MG63 (cell line): ENCODE measurements around the gene TBX4. TPM values are rescaled to one million over a fixed set of nuclear protein-coding genes. Genes with fewer than 3 reads are reported as not detected.
"Not testable (repeated sequence)": the region's sequence is repeated elsewhere in the genome, so short reads cannot be mapped to it uniquely, and the experiment has no call there.

ENCODE experiments used
- DNase-seq: peaks from one replicate; pipeline ENCODE4 v3.0.0-alpha.2; 2020
- H3K27me3 ChIP-seq: fragments of 250-450 bp; sonication (Bioruptor Pico); 2 replicates; pipeline ENCODE4 v1.5.1; 2020; ENCODE audit warnings: mild to moderate bottlenecking, moderate library complexity
- H3K36me3 ChIP-seq: fragments of 250-450 bp; sonication (Bioruptor Pico); 2 replicates; pipeline ENCODE4 v1.5.1; 2020; ENCODE audit warnings: mild to moderate bottlenecking, moderate library complexity
- H3K4me3 ChIP-seq: fragments of 250-450 bp; sonication (Bioruptor Pico); 2 replicates; pipeline ENCODE4 v1.5.1; 2020; ENCODE audit warnings: mild to moderate bottlenecking, moderate library complexity
- H3K9me3 ChIP-seq: fragments of 250-450 bp; sonication (Bioruptor Pico); 2 replicates; pipeline ENCODE4 v1.5.1; 2020; ENCODE audit warnings: mild to moderate bottlenecking, moderate library complexity
- total RNA-seq: library from RNA; depleted of rRNA; stranded (reverse); fragments of >200 nt; shearing (Covaris generic); gene quantifications from 2 replicates; pipeline ENCODE4 v1.2.3, GENCODE V29; 2014; ENCODE audit warnings: low replicate concordance

TBX4 gene
- total RNA-seq, 1 experiment from 2014 or later: 0.89 TPM

- peaks cover 4% of the 10 kb centered on the region; the same call in 1 of the 2 replicates for H3K27me3 ChIP-seq
- H3K9me3 ChIP-seq: no peaks in the 10 kb centered on the region
- no peak overlapping the region for H3K4me3 ChIP-seq
- H3K36me3 ChIP-seq: no peaks in the 10 kb centered on the region
- DNase-seq: no peak
Observed at GRCh38 chr17:61422116-61422799, 30.0 kb upstream of the TBX4 start.

GRCh38 chr17:61422869-61423268, 29.4 kb upstream of the TBX4 start:
- H3K4me3 ChIP-seq: no peak overlapping the region
- H3K36me3 ChIP-seq: no peaks in the 10 kb centered on the region
- H3K27me3 ChIP-seq: peaks cover 4% of the 10 kb centered on the region; the same call in 1 of the 2 replicates
- H3K9me3 ChIP-seq: no peaks in the 10 kb centered on the region
- DNase-seq: no peak

- H3K27me3 ChIP-seq: peaks cover 4% of the 10 kb centered on the region; the same call in 1 of the 2 replicates
- no peaks in the 10 kb centered on the region for H3K9me3 ChIP-seq
- H3K36me3 ChIP-seq: no peaks in the 10 kb centered on the region
- no peak overlapping the region for H3K4me3 ChIP-seq
- no peak for DNase-seq
Observed at GRCh38 chr17:61423967-61424649, 28.1 kb upstream of the TBX4 start.

GRCh38 chr17:61425682-61426481, 26.3 kb upstream of the TBX4 start:
- peak; percentile 26 for DNase-seq
- Histone ChIP-seq H3K36me3 (no peaks in the 10 kb centered on the region), H3K4me3 (no peak overlapping the region), H3K9me3 (no peaks in the 10 kb centered on the region), H3K27me3 (peaks cover 3% of the 10 kb centered on the region; the same call in 1 of the 2 replicates)

GRCh38 chr17:61426482-61427304, 25.5 kb upstream of the TBX4 start:
- no peaks in the 10 kb centered on the region for H3K9me3 ChIP-seq
- no peaks in the 10 kb centered on the region for H3K36me3 ChIP-seq
- no peak overlapping the region for H3K4me3 ChIP-seq
- peak; percentile 26 for DNase-seq
- H3K27me3 ChIP-seq: no peaks in the 10 kb centered on the region; the same call in 1 of the 2 replicates

- H3K27me3 ChIP-seq: no peaks in the 10 kb centered on the region
- no peaks in the 10 kb centered on the region for H3K9me3 ChIP-seq
- no peak for DNase-seq
- H3K4me3 ChIP-seq: no peak overlapping the region
- no peaks in the 10 kb centered on the region for H3K36me3 ChIP-seq
Observed at GRCh38 chr17:61427567-61427966, 24.7 kb upstream of the TBX4 start.

- no peak overlapping the region for H3K4me3 ChIP-seq
- DNase-seq: no peak
- no peaks in the 10 kb centered on the region for H3K9me3 ChIP-seq
- H3K27me3 ChIP-seq: no peaks in the 10 kb centered on the region
- no peaks in the 10 kb centered on the region for H3K36me3 ChIP-seq
Observed at GRCh38 chr17:61429274-61429673, 22.9 kb upstream of the TBX4 start.

- not testable (repeated sequence) for H3K36me3 ChIP-seq, H3K4me3 ChIP-seq, H3K9me3 ChIP-seq, DNase-seq, H3K27me3 ChIP-seq
Observed at GRCh38 chr17:61429831-61430230, 22.4 kb upstream of the TBX4 start.

GRCh38 chr17:61431594-61432311, 20.5 kb upstream of the TBX4 start:
- Histone ChIP-seq H3K36me3 (no peaks in the 10 kb centered on the region), H3K27me3 (no peaks in the 10 kb centered on the region), H3K4me3 (no peak overlapping the region), H3K9me3 (peaks cover 16% of the 10 kb centered on the region)
- DNase-seq: no peak

- peaks cover 19% of the 10 kb centered on the region for H3K9me3 ChIP-seq
- H3K4me3 ChIP-seq: no peak overlapping the region
- no peak for DNase-seq
- H3K27me3 ChIP-seq: no peaks in the 10 kb centered on the region
- no peaks in the 10 kb centered on the region for H3K36me3 ChIP-seq
Observed at GRCh38 chr17:61436273-61436672, 15.9 kb upstream of the TBX4 start.

GRCh38 chr17:61436995-61437704, 15.1 kb upstream of the TBX4 start:
- no peaks in the 10 kb centered on the region for H3K36me3 ChIP-seq
- no peak overlapping the region for H3K4me3 ChIP-seq
- H3K9me3 ChIP-seq: peaks cover 19% of the 10 kb centered on the region
- no peak for DNase-seq
- H3K27me3 ChIP-seq: no peaks in the 10 kb centered on the region

GRCh38 chr17:61440697-61441096, 11.5 kb upstream of the TBX4 start:
- no peaks in the 10 kb centered on the region for H3K36me3 ChIP-seq
- H3K27me3 ChIP-seq: no peaks in the 10 kb centered on the region
- H3K4me3 ChIP-seq: no peak overlapping the region
- H3K9me3 ChIP-seq: peaks cover 13% of the 10 kb centered on the region
- DNase-seq: no peak

- not testable (repeated sequence) for H3K9me3 ChIP-seq, H3K4me3 ChIP-seq, DNase-seq, H3K36me3 ChIP-seq, H3K27me3 ChIP-seq
Observed at GRCh38 chr17:61441507-61441906, 10.7 kb upstream of the TBX4 start.

- H3K9me3 ChIP-seq: no peaks in the 10 kb centered on the region
- no peaks in the 10 kb centered on the region for H3K36me3 ChIP-seq
- no peak for DNase-seq
- H3K4me3 ChIP-seq: no peak overlapping the region
- no peaks in the 10 kb centered on the region for H3K27me3 ChIP-seq
Observed at GRCh38 chr17:61442136-61442775, 10.0 kb upstream of the TBX4 start.

- Histone ChIP-seq H3K36me3 (no peaks in the 10 kb centered on the region), H3K27me3 (no peaks in the 10 kb centered on the region), H3K4me3 (no peak overlapping the region), H3K9me3 (no peaks in the 10 kb centered on the region)
- DNase-seq: no peak
Observed at GRCh38 chr17:61442878-61443474, 9.2 kb upstream of the TBX4 start.
